Activated gamma-delta T cell treated with anti-CD3 and anti-CD28 coated beads, Interleukin-2, amount 50 U/mL, for 16 hours (primary cell): ENCODE data around the gene TPI1.

ENCODE experiments used
- DNase-seq: peaks from one replicate; pipeline ENCODE4 v3.0.0-alpha.2; 2020; ENCODE audit warnings: low read depth

Gene TPI1

DNA sequence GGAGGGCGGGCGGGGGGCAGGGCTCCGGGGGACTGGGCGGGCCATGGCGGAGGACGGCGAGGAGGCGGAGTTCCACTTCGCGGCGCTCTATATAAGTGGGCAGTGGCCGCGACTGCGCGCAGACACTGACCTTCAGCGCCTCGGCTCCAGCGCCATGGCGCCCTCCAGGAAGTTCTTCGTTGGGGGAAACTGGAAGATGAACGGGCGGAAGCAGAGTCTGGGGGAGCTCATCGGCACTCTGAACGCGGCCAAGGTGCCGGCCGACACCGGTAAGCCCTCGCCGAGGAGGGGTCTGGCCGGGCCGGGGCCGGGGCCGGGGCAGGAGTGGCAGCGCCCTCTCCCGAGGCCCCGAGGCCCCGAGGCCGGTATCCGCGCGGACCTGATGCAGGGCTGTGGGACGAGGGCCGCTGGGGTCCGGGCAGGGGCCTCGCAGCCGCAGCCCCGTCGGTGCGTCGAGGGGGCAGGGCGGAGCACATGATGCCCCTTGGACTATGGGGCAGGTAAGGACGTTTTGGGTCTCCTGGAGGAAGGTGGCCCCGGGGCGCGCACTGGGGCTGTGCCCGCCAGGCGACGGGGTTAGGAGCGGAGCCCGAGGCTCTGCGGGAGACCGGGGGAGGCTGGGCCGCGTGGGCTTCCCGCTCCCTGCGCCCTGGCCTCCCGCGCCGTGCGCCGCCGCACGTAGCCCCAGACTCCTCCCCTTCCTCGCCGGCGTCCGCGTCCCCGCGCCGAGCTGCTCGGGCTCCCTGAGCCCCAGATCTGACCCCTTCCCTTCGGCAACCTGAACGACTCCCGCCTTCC, at the start of gene TPI1:
Gene TPI1 (plus strand): TSS at position 119 of the 798 bp plus-strand sequence. CDS start 36 bp downstream, at position 155.
- peak; percentile 60 for DNase-seq

DNA sequence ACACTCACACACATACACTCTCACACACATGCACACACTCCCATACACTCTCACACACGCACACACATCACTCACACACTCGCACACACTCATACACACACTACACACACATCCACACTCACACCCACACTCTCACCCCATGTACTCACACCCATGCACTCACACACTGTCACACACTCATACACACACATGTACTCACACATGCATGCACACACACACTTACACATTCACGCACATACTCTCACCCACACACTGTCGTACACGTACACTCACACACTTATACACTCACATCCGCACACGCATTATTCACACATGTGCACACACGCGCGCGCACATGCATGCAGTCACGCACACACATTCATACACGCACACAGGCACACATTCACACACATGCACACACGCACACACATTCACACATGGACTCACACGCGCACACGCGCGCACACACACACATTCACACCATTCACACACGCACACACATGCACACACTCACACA, 49.6 kb upstream of the TPI1 start:
- DNase-seq = no peak

DNA sequence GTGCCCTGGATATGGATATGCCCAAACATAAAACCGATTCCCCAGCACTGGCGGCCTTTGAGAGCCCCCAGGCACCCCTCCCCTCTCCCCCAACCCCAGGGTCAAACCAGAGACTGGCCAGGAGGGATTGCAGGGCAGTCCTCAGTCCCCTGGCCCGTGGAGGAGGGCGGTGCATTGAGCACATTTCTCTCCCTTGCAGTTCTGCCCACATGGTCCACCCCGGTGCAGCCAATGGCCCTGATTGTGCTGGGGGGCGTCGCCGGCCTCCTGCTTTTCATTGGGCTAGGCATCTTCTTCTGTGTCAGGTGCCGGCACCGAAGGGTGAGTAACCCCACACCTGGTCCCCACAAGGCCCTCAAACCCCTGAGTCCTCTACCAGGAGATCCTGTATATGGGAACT, 49.1 kb upstream of the TPI1 start:
- DNase-seq = no peak

DNA sequence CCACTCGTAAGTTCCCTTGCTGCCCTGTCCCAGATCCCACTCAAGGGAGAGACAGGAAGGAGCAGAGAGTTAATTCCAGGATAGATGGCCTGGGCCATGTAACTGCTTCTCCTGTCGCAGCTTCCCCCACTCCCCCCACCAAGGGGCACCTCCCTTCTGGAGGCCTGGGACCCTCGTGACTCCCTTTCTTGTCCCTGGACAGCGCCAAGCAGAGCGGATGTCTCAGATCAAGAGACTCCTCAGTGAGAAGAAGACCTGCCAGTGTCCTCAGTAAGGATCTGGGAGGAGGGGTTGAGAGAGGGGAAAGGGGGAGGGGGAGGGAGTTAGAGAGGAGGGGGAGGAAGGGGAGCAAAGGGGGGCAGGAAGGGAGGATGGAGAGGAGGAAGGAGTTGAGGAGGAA, 48.7 kb upstream of the TPI1 start:
- DNase-seq = no peak

DNA sequence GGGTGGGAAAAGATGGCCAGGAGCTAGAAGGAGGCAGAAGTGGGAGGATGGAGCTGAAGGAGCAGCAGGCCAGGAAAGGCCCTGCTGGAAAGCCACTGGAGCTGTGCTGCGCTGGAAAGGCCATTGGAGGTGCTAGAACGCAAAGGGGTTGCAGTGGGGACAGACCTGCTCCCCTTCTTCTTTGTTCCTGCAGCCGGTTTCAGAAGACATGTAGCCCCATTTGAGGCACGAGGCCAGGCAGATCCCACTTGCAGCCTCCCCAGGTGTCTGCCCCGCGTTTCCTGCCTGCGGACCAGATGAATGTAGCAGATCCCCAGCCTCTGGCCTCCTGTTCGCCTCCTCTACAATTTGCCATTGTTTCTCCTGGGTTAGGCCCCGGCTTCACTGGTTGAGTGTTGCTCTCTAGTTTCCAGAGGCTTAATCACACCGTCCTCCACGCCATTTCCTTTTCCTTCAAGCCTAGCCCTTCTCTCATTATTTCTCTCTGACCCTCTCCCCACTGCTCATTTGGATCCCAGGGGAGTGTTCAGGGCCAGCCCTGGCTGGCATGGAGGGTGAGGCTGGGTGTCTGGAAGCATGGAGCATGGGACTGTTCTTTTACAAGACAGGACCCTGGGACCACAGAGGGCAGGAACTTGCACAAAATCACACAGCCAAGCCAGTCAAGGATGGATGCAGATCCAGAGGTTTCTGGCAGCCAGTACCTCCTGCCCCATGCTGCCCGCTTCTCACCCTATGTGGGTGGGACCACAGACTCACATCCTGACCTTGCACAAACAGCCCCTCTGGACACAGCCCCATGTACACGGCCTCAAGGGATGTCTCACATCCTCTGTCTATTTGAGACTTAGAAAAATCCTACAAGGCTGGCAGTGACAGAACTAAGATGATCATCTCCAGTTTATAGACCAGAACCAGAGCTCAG, 48.0 kb upstream of the TPI1 start:
- DNase-seq = no peak

DNA sequence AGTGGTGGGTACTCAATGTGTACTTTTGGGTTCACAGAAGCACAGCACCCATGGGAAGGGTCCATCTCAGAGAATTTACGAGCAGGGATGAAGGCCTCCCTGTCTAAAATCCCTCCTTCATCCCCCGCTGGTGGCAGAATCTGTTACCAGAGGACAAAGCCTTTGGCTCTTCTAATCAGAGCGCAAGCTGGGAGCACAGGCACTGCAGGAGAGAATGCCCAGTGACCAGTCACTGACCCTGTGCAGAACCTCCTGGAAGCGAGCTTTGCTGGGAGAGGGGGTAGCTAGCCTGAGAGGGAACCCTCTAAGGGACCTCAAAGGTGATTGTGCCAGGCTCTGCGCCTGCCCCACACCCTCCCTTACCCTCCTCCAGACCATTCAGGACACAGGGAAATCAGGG, 47.2 kb upstream of the TPI1 start:
- no peak for DNase-seq

DNA sequence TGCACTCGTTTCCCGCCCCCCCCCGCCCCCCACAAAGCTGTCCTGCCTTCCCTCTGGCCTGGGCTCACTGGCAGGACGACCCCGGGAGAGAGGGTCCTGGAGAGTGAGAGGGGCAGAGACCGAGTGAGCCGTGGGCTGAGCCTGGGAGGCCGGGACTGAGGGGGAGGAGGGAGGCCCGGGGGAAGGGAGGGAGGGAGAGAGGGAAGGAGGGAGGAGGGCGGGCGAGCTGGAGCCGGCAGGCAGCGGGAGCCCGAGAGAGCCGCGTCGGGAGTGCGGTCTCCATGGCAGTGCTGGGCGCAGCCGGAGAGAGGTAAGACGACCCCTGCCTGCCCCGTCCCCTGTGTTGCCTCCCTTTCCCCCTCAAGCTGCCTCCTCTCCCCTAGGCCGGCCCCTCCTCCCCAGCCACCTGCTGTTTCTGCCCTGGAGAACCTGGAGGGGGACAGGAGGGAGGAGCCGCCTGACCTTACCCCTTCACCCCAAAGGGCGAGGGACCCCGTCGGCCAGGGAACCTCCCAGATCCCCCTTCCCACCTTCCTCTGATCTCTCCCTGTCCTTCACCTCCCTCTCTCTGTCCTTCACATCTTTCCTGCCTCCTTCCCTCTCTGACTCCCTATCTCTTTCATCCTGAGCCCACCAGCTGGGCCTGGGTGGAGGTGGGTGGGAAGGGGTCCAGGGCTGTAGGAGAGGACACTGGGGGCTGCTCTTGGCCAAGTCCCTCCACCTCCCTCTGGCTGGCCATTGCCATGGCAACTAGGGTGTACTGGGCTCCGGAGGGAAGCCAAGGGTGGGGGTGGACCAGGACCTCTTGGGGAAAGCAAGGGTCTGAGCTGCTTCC, 45.5 kb upstream of the TPI1 start, which contains the start of gene GPR162:
Gene GPR162 (plus strand): TSS at position 231 of the 835 bp plus-strand sequence. CDS start 2,078 bp downstream, outside the sequence.
- DNase-seq = no peak

DNA sequence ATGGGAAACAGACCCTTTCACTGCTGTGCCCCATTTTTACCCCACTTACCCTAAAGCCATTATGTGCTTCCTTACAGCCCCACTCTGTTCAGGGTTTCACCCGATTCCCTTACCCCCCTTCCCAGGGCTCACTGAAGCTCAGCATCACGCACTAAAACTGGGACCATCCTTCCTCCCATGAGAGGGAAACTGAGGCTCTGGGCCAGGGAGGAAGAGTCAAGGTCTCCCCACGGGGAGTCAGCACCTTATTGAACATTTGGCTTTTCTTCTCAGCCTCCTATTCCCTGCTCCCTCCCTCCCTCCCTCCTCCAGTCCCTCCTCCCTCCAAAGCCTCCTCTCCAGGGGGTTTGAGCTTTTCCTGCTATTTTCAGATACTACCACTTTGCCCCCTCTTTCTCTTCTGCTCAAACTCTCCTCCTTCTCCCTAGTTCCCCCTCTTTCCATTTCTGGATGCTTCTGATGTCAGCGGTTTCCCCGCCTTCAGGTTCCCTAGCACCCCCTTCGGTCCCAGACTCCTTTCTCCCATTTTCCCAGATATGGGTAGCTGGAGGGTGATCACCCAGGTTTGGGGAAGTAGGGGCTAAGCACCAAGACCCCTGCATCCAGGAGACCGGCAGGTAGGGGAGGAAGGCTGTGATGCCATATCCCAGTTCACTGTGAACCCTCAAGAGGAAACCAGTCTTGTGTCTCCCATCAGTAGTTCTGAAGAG, 44.8 kb upstream of the TPI1 start:
- no peak for DNase-seq

DNA sequence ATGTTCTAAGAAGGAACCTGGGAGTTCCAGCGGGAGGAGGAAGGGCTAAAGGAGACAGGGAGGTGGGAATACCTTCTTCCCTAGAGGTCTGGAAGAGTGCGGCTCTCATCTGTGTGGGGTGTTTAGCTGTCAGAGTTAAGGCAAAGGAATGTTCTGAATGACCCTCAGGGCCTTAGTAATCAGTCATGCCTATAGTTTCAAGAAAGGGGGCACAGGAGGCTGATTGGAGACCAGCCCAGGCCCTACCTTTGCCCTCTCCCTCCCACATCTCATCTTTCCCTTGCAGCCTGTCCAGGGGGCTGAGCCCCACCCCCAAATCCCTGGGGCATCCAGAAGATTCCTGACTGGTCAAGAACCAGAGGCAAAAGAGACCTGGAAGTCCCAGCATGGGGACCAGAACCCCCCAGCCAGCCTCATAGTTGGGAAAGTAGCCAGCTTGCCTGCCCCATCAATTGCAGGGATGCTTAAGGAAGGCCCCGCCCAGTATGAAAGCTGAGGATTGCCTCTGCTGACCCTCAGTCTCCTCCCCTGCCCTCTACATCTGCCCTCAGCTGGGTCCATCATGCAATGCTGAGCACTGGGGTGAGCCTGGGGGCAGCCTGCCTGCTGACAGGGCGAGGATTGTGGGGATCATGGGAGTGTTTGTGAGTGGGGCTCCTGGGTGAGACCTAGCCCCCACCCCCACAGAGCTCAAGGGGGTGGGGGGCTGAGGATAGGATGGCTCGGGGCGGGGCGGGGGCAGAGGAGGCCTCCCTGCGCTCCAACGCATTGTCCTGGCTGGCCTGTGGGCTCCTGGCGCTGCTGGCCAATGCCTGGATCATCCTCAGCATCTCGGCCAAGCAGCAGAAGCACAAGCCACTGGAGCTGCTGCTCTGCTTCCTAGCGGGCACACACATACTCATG, 43.9 kb upstream of the TPI1 start:
- no peak for DNase-seq

DNA sequence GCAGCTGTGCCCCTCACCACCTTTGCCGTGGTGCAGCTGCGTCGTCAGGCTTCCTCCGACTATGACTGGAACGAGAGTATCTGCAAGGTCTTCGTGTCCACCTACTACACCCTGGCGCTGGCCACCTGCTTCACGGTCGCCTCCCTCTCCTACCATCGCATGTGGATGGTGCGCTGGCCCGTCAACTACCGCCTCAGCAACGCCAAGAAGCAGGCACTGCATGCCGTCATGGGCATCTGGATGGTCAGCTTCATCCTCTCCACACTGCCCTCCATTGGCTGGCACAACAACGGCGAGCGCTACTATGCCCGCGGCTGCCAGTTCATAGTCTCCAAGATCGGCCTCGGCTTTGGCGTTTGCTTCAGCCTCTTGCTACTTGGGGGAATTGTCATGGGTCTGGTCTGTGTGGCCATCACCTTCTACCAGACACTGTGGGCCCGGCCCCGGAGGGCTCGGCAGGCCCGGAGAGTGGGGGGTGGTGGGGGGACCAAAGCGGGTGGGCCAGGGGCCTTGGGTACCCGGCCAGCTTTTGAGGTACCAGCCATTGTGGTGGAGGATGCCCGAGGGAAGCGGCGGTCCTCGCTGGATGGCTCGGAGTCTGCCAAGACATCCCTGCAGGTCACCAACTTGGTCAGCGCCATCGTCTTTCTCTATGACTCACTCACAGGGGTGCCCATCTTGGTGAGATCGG, 43.1 kb upstream of the TPI1 start:
- no peak for DNase-seq

DNA sequence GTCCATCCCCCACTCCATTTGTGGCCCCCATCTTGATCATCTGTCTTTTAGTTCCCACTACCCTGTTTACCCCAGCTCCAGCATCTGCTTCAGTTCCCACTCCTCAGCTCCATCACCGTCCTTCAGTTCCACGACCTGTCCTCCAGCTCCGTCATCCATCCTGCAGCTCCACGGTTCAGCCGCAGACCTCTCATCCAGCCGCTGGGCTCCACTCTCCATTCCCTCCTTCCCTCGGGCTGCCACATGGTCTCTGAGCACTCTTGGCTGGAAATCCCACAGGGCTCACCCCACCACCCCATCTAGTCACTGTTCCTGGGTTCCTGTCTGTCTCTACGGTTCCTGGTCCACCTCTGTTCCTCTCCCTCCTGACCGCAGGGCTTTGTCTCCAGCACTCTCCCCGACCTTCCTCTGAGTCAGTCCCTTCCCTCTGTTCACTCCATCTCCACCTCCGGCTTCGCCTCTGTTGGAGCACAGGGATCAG, 42.4 kb upstream of the TPI1 start:
- no peak for DNase-seq

DNA sequence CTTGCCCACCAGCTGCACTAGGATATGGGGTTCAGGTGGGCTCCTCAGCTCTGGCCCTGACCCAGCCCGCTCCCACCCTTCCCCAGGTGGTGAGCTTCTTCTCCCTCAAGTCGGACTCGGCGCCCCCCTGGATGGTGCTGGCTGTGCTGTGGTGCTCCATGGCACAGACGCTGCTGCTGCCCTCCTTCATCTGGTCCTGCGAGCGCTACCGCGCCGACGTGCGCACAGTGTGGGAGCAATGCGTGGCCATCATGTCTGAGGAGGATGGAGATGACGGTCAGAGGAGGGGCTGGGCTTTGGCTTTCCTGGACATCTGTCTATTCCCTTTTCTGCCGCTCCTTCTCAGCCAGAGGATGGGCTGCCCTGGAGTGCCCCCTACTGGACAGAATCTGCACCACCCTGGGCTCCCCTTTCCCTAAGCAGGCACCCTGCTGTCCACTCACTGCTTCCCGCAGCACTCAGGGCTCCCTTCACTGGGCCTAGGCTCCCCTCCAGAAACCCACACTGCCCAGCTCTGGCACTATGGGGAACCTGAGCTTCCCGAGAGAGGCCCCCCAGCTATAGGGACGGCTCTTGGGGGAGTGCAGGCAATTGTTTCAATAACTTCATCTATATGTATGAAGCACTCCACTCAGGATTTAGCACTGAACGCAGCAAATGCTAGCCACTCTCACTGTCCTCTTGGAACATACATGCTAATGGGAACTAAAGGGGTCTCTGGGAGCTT, 41.8 kb upstream of the TPI1 start:
- peak; percentile 62 for DNase-seq

DNA sequence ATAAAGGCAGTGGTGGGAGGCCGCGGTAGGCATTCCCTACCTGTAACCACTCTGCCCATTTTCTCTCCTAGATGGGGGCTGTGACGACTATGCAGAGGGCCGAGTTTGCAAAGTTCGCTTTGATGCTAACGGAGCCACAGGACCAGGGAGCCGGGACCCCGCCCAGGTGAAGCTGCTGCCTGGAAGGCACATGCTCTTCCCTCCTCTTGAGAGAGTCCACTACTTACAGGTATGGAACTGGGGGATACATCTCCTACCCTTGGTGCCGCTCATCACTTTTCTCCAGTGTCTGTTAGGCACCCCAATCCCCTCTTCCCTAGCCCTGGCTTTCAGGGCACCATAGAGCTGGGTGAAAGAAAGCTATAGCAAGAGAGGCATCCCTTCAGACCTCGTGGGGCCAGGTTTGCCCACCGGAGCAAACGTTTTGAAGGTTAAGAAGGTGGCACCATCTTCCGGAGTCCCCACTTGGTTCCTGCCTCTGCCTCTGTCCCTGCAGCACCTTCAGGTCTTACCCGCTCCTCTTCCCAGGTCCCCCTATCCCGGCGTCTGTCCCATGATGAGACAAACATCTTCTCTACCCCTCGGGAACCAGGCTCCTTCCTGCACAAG, 41.1 kb upstream of the TPI1 start:
- no peak for DNase-seq

DNA sequence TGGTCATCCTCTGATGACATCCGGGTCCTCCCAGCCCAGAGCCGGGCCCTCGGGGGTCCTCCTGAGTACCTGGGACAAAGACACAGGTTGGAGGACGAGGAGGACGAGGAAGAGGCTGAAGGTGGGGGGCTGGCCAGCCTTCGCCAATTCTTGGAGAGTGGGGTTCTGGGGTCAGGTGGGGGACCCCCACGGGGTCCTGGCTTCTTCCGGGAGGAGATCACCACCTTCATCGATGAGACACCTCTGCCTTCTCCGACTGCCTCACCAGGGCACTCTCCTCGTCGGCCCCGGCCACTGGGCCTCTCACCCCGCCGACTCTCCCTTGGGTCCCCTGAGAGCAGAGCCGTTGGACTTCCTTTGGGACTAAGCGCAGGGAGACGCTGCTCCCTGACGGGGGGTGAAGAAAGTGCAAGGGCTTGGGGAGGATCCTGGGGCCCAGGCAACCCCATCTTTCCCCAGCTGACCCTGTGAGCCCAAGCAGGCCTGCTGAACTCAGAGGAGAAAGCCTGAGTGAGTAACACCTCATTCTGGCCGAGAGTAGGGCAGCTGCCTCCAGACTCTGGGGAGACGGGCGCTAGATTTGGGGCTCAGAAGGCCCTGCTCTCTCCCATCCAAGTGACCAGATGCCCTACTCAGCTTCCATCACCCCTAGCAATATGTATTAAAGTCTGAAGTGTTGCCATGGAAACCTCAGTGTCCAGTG, 40.4 kb upstream of the TPI1 start:
- no peak for DNase-seq

DNA sequence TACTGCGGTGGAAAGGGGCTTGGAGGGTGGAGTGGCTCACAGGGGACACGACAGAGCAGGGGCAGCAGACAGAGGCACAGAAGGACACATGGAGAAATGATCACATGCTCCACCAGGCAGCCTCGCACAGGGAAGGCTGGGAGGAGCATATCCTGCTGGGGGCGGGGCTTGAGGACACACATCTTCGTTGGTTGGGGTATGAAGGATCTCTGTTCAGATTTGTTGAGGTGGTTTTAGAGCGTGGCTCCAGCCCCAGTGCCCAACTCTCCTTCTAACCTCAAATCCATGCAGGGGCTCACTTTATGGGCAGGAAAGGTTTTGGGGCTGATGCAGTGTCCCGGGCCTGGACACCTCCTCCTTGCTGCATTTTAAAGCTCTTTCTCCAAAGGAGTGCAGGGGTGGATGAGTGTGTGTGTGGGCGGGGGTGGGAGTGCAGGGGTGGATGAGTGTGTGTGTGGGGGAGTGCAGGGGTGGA, 39.9 kb upstream of the TPI1 start:
- no peak for DNase-seq

DNA sequence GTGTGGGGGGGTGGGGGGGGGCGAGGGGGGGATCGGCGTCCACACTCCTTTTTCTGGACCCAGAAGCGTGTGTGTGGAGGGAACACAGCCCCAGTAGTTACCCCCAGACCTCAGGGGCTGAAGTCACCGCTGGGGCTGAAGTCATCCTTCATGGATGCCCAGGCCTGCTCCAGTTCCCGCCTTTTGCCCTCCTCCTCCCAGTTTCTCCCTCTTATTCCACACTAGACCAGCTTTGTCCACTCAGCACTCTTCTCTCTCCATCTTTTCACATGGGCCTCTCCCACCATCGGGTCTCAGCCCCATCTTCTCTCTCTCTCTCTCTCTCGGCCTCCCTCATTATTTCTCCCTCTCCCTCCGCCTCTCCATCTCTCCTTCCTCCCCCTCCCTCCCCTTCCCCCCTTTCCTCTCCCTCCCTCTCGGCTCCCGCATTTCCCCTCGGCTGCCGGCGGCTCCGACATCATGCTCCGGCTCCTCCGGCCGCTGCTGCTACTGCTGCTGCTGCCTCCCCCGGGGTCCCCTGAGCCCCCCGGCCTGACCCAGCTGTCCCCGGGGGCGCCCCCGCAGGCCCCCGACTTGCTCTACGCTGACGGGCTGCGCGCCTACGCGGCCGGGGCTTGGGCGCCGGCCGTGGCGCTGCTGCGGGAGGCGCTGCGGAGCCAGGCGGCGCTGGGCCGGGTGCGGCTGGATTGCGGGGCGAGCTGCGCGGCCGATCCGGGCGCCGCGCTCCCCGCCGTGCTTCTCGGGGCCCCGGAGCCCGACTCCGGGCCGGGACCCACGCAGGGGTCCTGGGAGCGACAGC, 39.1 kb upstream of the TPI1 start, which contains the start of gene P3H3:
Gene P3H3 (plus strand): TSS at position 426 of the 799 bp plus-strand sequence. CDS start 34 bp downstream, at position 460.
- DNase-seq = no peak
